Keratinocyte (primary cell): Measurements from ENCODE around the gene PYROXD2. TPM values are rescaled to one million over a fixed set of nuclear protein-coding genes. Genes with fewer than 3 reads are reported as not detected.

ENCODE experiments used
- DNase-seq: peaks from one replicate; pipeline ENCODE4 v3.0.0-alpha.2; 2011; ENCODE audit warnings: low read depth, missing footprints, low spot score
- FAIRE-seq: peaks from 2 replicates; lab custom pipeline; 2011; peaks lifted over from hg19 to GRCh38; lab: Jason Lieb, UNC
- H2AFZ ChIP-seq: 2 replicates; pipeline ENCODE4 v1.6.0; 2012; ENCODE audit warnings: low read length, control low read depth, inconsistent platforms; ENCODE audit not compliant: control insufficient read depth
- H3K27ac ChIP-seq: 2 replicates; pipeline ENCODE4 v1.5.1; 2011; ENCODE audit warnings: low read length; ENCODE audit not compliant: control insufficient read depth, insufficient read depth
- H3K27me3 ChIP-seq: 3 replicates; pipeline ENCODE4 v1.6.0; 2011; ENCODE audit warnings: low read length; ENCODE audit not compliant: control insufficient read depth, insufficient read depth; ENCODE audit errors: extremely low read depth
- H3K36me3 ChIP-seq, 2 experiments: 2 replicates in 1 of 2; 3 replicates in 1 of 2; pipeline ENCODE4 v1.5.1; 2011; ENCODE audit warnings: low read length in 2 of 2, mild to moderate bottlenecking in 1 of 2; ENCODE audit not compliant: control insufficient read depth in 2 of 2, insufficient read depth in 2 of 2; ENCODE audit errors: extremely low read depth in 1 of 2
- H3K4me1 ChIP-seq: 3 replicates; pipeline ENCODE4 v1.5.1; 2011; ENCODE audit warnings: low read length; ENCODE audit not compliant: control insufficient read depth, insufficient read depth; ENCODE audit errors: extremely low read depth
- H3K4me2 ChIP-seq: 3 replicates; pipeline ENCODE4 v1.6.0; 2011; ENCODE audit warnings: low read depth, low read length; ENCODE audit not compliant: control insufficient read depth, insufficient read depth; ENCODE audit errors: extremely low read depth
- H3K4me3 ChIP-seq, 3 experiments: fragments of 200-600 bp in 1 of 3; sonication (generic) in 1 of 3; 2 replicates in 2 of 3; 3 replicates in 1 of 3; pipeline ENCODE4 v1.5.1; 2011 to 2016; ENCODE audit warnings: low read length in 3 of 3, mild to moderate bottlenecking in 3 of 3, control low read depth in 2 of 3, inconsistent platforms in 1 of 3, low read depth in 1 of 3, mixed read lengths in 1 of 3, mixed run types in 1 of 3, moderate library complexity in 1 of 3; ENCODE audit not compliant: control insufficient read depth in 2 of 3, insufficient read depth in 2 of 3; ENCODE audit errors: extremely low read depth in 1 of 3
- H3K79me2 ChIP-seq: 2 replicates; pipeline ENCODE4 v1.6.0; 2012; ENCODE audit warnings: low read length; ENCODE audit not compliant: control insufficient read depth, insufficient read depth
- H3K9ac ChIP-seq: 3 replicates; pipeline ENCODE4 v1.6.0; 2011; ENCODE audit warnings: low read length; ENCODE audit not compliant: control insufficient read depth, insufficient read depth; ENCODE audit errors: extremely low read depth
- H3K9me1 ChIP-seq: 3 replicates; pipeline ENCODE4 v1.6.0; 2011; ENCODE audit warnings: low read length; ENCODE audit not compliant: control insufficient read depth, insufficient read depth; ENCODE audit errors: extremely low read depth
- H3K9me3 ChIP-seq: 2 replicates; pipeline ENCODE4 v1.5.1; 2012; ENCODE audit warnings: low read depth, low read length; ENCODE audit not compliant: control insufficient read depth
- H4K20me1 ChIP-seq: 3 replicates; pipeline ENCODE4 v1.6.0; 2011; ENCODE audit warnings: low read length; ENCODE audit not compliant: control insufficient read depth, insufficient read depth; ENCODE audit errors: extremely low read depth
- CTCF ChIP-seq, 3 experiments: IDR thresholded peaks in 1 of 3; conservative IDR thresholded peaks in 1 of 3; optimal IDR thresholded peaks in 1 of 3; 2 replicates in 2 of 3; 3 replicates in 1 of 3; pipeline versions ENCODE3 to v1.5.1; 2011; ENCODE audit warnings: low read length in 3 of 3, mild to moderate bottlenecking in 3 of 3, moderate library complexity in 2 of 3, control low read depth in 1 of 3, inconsistent platforms in 1 of 3; ENCODE audit not compliant: insufficient read depth in 2 of 3; ENCODE audit errors: extremely low read depth in 1 of 3
- EZH2 ChIP-seq: IDR thresholded peaks from one replicate; pipeline ENCODE4 v1.6.1; 2012; ENCODE audit warnings: inconsistent platforms, mild to moderate bottlenecking, low read length, moderate library complexity
- dilution Hi-C: fragments of 300-500 bp; cut with MboI; formaldehyde crosslinking; loops from one replicate; pipeline ENCODE4 v1.7.0; 2020; ENCODE audit warnings: low sequenced_read_pairs; ENCODE audit not compliant: extremely low pct_ligation_motif_present
- polyA plus RNA-seq, 5 experiments: library from polyadenylated mRNA; depleted of rRNA in 3 of 5; stranded (reverse) in 3 of 5; stranded (forward) in 1 of 5; unstranded in 1 of 5; fragments of >200 nt; gene quantifications; 1 replicate in 1 of 5; 2 replicates in 3 of 5; 3 replicates in 1 of 5; pipeline versions ENCODE4 v1.2.1 to v1.2.3, GENCODE V29; 2011 to 2012; ENCODE audit warnings: missing spikeins in 2 of 5, low read depth in 1 of 5, low replicate concordance in 1 of 5

Gene PYROXD2
- polyA plus RNA-seq, 1 donor (not counting 4 experiments of a cell fraction or from before 2014, with no cell fraction given), result 4.4 TPM

GRCh38 chr10:98376485-98376884 is 38.5 kb downstream of the PYROXD2 start:
- no peaks in the 10 kb centered on the region for H4K20me1 ChIP-seq
- H3K4me2 ChIP-seq, result no peak overlapping the region
- H3K4me3 ChIP-seq, result no peak overlapping the region
- no peak overlapping the region for H2AFZ ChIP-seq
- no peak overlapping the region for H3K27ac ChIP-seq
- DNase-seq (no peak), FAIRE-seq (no peak)
- peaks cover 2% of the 10 kb centered on the region for H3K27me3 ChIP-seq
- no peaks in the 10 kb centered on the region for H3K9me3 ChIP-seq
- dilution Hi-C loops, result no loop called here
- H3K36me3 ChIP-seq, result no peaks in the 10 kb centered on the region
- H3K79me2 ChIP-seq, result no peaks in the 10 kb centered on the region
- peaks cover 11% of the 10 kb centered on the region for H3K4me1 ChIP-seq
- no peak overlapping the region for H3K9ac ChIP-seq
- no peaks in the 10 kb centered on the region for H3K9me1 ChIP-seq
- TF ChIP-seq EZH2 (no peak), CTCF (optimal IDR thresholded peaks at IDR 0.05 in 1 of 3, IDR thresholded peaks at IDR 0.05 in 1 of 3, conservative IDR thresholded peaks at IDR 0.05 in 1 of 3; ENCODE audit: extremely low read depth in 1 of 3, insufficient read depth in 2 of 3, low read length in 3 of 3) (no peak)

- Histone ChIP-seq H2AFZ (no peak overlapping the region), H3K27me3 (peaks cover 4% of the 10 kb centered on the region), H3K4me1 (peaks cover 11% of the 10 kb centered on the region), H3K79me2 (no peaks in the 10 kb centered on the region), H3K4me3 (no peak overlapping the region), H3K9ac (peak overlapping the region; percentile 0), H3K36me3 (no peaks in the 10 kb centered on the region), H3K27ac (no peak overlapping the region), H3K9me3 (no peaks in the 10 kb centered on the region), H3K4me2 (peak overlapping the region; percentile 24), H3K9me1 (no peaks in the 10 kb centered on the region), H4K20me1 (no peaks in the 10 kb centered on the region)
- peak; percentile 55 for FAIRE-seq
- no peak for TF ChIP-seq CTCF (optimal IDR thresholded peaks at IDR 0.05 in 1 of 3, IDR thresholded peaks at IDR 0.05 in 1 of 3, conservative IDR thresholded peaks at IDR 0.05 in 1 of 3; ENCODE audit: extremely low read depth in 1 of 3, insufficient read depth in 2 of 3, low read length in 3 of 3)
- dilution Hi-C loops, result no loop called here
- DNase-seq, result no peak
Measured at GRCh38 chr10:98374217-98374985, 40.6 kb downstream of the PYROXD2 start.
